ENCODE results near the gene RUFY4. TPM values are rescaled to one million over a fixed set of nuclear protein-coding genes. Genes with fewer than 3 reads are reported as not detected.
"Not testable (repeated sequence)": the region's sequence is repeated elsewhere in the genome, so short reads cannot be mapped to it uniquely, and the experiment has no call there.

RUFY4 gene
- total RNA-seq, 1 donor from 2014 or later: not detected

DNA sequence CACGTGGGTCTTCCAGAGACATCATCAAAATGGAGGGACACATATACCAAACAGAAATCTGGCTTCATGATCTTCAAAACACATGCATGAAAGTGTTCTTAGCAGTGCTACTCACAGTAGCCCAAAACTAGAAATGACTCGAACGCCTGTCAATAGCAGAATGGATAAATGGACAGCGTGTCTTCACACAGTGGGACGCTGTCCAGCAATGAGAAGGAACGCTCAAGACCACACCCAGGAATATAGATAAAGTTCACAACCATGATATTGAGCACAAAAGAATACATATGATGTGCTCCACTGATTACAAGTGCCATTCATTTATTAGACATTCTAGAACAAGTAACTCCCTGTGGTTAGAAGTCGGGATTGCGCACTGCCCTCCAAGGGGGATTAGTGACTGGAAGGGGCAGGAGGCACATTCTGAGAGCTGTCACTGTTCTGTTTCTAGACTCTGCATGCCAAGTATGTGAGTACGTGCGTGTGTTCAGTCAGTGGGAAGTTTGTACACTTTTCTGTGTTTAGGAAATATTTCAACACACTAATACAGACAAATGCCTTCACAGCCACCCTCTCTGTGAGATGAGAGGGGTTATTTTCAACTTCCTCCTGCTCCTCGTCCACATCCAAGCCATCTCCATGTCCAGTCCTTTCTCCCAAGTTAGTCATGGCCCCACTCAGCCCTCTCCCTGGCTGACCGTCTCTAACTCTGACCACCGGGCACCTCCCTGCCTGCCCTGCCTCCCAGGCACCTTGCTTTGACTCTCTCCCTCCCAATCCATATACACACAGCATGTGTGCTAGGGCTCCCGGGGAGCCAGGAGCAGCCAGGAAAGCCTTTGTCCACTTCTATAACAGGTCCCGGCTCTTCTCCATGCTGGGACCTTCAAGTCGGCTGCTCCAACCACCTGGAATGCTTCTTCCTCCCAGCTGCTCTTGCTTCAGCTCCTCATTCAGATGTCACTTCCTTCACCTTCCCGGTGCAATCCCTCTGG, 39.4 kb upstream of the RUFY4 start:
- ATAC-seq: no peak
- no peak for DNase-seq (ENCODE audit: missing footprints)
- intact Hi-C loops (cut with DNase I): no loop called here

DNA sequence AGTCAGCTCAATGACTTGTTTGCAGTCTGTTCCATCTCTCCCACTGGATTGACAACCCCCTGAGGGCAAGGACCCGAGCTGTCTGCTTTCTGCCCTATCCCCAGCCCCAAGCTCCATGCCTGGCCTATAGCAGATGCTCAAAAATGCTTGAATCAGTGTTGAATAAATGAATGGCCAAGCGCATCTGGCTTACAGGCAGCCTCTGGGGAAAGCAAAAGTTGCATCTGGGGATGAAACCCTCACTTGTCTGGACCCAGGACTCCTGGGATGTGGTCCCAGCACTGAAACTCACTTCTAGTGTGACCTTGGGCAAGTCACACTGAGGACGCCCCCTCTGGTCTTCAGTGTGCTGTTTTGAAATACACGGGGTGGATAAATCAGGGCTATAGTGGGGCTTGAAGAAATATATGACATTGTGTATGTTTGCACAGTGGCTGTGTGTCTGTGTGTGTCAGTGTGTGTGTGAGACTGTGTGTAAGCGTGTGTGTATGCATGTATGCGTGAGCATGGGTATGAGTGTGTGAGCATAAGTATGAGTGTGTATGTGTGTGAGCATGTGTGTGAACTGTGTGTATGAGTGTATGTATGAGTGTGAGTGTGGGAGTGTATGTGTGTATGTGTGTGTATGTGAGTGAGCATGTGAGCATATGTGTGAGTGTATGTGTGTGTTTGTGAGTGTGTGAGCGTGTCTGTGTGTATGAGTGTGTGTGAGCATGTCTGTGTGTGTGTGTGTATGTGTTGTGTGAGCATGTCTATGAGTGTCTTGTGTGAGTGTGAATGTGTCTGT, 38.5 kb upstream of the RUFY4 start:
- intact Hi-C loops (cut with DNase I): no loop called here
- DNase-seq (ENCODE audit: missing footprints): no peak

DNA sequence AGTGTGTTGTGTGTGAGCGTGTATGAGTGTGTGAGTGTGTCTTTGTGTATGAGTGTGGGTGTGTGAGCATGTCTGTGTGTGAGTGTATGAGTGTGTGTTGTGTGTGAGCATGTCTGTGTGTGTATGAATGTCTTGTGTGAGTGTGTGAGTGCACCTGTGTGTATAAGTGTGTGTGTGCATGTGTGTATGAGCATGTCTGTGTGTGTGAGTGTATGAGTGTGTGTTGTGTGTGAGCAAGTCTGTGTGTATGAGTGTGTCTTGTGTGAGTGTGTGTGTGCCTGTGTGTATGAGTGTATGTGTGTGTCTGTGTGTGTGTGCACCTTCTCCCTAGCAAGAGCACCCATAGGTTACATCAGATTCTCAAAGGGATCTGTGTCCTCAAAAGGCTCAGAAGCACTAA, 37.8 kb upstream of the RUFY4 start:
- no peak for DNase-seq (ENCODE audit: missing footprints)
- ATAC-seq: no peak
- intact Hi-C loops (cut with DNase I): no loop called here

More for the DNA sequence above, 38.5 kb upstream of the RUFY4 start:
- no peak for ATAC-seq

DNA sequence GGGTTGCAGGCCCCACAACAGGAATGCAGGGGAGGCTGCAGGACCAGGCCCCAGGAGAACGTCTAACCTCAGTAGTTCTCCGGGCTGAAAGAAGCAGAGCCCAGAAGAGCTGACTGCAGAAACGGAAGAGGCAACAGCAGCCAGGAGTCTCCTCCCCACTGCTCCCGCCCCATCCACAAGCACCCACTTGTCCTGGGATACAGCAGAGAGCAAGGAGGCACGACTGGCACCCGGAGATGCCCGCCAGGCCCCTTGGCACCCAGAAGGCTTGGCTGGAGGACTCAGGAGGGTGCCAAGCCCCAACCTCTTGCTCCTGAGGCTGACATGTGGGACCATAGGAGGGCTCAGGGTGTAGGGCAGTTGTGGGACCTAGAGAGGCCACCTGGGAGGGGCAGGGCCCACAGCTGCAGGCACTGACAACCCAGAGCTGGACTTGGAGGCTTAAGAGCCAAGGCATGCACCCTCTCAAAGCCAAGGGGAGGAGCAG, 37.2 kb upstream of the RUFY4 start:
- DNase-seq (ENCODE audit: missing footprints): no peak
- ATAC-seq: no peak
- intact Hi-C loops (cut with DNase I): no loop called here

DNA sequence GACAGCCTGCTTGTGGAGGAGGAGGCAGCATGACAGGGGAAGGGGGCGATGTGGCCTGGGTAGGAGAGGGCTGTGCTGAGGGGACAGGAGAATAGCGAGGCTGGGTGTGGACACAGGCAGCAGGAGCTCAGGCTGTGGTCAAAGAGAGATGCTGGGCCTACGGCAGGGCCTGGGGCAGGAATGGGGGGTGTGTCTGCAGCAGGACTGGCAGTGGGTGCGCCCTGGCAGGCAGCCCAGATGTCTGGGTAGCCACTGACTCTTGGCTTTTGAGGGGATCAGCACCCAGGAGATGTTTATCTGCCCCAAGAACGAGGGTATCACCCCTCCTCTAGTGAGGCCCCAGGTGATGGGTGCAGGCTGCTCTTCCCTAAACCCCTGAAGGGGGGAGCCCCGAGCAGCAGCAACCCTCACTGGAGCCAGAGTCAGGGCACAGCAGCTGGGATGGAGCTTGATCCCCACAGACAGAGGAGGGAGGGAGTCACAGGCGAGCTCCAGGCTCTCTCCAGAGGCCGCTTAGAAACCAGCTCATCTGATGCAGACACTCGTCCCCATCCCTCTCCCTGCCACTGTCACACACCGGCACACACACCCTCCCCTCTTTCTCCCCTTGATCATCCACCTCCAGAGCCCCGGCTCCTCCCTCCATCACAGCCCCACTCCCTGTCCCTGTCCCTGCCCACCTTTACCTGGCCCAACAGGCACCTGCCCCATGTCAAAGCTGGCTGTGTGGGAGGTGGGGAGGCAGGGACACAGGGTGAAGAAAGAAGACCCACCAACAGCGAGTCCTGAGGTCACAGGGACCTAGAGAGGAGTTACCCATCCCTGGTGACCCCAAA, 36.5 kb upstream of the RUFY4 start:
- DNase-seq (ENCODE audit: missing footprints) (no peak), ATAC-seq (no peak)
- intact Hi-C loops (cut with DNase I): no loop called here

DNA sequence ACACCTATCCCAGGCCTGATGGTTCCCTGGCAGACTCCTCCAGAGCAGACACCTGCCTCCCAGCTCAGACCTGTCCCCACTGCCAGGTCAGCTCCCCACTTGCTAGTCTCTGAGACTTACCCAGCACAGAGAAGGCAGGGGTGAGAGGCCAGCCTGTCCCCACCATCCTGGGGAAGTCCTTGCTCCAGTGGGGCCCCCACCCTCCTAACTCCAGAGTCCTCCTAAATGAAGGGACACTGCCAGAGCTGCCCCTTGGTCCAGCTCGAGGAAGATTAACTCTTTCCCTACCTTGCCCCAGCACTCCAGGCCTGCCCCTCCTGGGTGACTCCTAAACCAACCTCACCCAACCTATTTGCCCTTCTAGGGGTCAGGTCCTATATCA, 35.9 kb upstream of the RUFY4 start:
- intact Hi-C loops (cut with DNase I): no loop called here
- DNase-seq (ENCODE audit: missing footprints) (no peak), ATAC-seq (no peak)

DNA sequence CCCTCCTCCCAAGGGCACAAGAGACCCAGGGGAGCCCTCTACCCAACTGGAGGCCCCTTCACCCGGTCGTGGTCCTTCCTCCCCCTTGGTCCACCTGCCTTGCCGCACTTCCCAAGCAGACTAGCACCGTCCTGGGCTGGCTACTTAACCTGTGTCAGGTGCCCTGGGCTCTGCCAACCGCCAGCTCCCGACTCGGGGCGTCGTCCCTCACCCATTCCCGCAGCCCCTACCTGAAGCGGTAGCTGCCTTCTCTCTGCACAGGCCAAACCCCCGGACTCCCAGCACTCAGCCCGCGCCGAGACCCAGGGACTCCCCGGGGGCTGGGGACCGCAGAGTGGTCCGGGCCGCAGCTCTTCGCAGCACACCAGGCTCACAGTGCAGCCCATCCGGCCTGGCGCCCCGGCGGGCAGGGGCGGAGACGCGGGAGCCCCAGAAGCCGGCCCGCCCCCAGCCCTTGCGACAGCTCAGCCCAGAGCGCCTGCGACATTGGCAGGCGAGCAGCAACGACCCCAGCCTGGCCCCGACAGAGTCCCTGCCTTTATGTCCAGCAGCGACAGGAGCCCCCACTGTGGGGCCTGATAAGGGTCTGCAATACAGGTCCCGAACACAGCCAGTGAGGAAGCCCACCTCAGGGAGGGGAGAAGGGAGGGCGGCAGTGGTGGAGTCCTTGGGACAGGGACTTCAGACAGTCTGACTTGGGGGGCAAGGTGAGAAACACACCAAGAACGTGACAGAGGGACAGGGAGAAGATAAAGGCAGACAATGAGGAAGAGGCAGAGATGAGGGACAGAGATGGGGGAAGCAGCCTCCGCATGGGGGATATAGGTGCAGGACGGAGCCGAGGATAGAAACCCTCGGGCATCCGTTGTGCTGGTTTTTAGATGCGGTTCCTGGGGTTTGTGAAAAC, 35.2 kb upstream of the RUFY4 start:
- intact Hi-C loops (cut with DNase I): loop anchor here (2.0 kb wide), 2 partner anchors 45 to 247 kb away; no protein-coding TSS in a partner anchor
- no peak for DNase-seq (ENCODE audit: missing footprints)
- no peak for ATAC-seq

DNA sequence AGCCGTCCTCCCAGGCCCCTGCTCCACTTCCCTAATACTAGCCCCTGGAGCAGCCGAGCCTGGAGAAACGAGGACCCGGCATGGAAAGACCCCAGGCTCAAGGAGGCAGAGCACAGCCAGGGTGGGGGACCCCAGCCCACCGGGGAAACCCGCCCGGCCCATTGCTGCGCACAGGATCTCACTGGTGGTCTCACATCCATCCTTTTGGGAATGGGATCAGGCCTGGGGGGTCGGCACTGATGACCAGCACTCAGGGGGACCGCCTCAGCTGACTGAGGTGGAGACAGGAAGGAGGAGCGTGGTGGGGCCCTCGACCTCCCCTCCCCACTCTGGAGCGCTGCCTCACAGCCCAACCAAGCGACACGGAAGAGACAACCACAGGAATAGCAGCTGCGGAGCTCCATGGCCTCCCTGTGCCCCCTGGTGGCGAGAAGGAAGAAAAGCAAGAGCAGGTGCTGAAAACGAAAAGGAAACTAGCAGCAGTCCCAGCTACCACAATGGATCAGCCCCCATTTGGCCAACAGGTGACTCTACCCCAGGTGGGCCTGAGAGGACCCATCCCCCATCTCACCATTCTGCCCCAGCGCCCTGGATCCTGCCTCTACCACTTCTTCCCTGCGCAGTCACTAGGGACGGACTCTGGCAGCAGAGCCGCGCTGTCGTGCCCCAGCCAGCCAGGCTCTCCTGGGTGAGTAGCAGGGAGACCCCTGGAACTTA, 34.4 kb upstream of the RUFY4 start:
- DNase-seq (ENCODE audit: missing footprints) (peak; percentile 85), ATAC-seq (peak; percentile 83)
- intact Hi-C loops (cut with DNase I): loop anchor here (2.0 kb wide), 2 partner anchors 46 to 248 kb away; no protein-coding TSS in a partner anchor

DNA sequence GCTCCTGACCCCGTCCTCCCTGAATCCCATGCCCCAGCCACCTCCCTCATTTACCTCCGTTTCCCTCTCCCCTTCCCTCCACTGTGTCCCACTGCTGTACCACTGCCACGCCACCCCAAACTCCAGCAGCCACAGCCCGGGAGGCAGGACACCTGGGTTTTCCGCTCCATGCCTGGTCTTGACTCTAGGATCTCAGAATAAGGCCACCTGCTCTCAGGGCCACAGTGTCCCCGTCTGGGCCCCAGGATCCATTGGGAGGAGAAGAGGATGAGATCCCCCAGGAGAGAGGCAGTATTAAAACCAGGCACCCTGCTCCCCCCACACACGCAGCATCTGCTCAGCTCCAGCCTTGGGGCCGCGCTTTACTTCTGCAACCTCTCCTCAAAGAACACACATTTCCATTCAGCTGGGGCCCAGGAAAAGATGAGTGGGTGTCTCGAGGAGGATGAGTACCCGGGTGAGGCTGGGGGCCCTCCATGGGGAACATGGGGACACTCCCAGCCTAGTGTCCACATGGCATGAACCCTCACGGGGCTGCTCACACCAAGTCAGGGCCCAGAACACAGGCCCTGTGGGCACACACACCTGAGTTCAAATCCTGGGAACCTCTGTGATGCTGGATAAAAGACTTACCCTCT, 33.5 kb upstream of the RUFY4 start:
- intact Hi-C loops (cut with DNase I): loop anchor here (2.0 kb wide), 2 partner anchors 47 to 249 kb away; no protein-coding TSS in a partner anchor

DNA sequence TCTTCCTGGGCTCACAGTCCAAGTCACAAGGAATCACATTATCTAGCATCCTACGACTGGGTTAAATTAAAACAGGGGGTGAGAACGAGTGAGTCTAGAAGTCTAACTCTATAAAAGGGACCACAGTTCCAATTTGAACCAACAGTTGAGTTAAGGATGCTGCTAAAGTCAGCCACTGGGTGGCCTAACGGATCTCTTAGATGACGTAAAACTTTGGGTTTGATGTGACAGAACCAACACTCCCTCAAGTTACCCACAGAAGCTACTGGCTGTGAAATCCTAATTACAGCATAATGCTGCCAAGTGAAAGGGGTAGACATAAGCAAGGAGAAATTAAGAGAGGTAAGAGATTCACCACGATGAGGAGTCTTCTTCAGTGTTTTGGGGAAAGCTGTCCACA, 32.7 kb upstream of the RUFY4 start:
- ATAC-seq (no peak), DNase-seq (ENCODE audit: missing footprints) (no peak)
- intact Hi-C loops (cut with DNase I): no loop called here

More for the DNA sequence above, 33.5 kb upstream of the RUFY4 start:
- DNase-seq (ENCODE audit: missing footprints) (no peak), ATAC-seq (no peak)

DNA sequence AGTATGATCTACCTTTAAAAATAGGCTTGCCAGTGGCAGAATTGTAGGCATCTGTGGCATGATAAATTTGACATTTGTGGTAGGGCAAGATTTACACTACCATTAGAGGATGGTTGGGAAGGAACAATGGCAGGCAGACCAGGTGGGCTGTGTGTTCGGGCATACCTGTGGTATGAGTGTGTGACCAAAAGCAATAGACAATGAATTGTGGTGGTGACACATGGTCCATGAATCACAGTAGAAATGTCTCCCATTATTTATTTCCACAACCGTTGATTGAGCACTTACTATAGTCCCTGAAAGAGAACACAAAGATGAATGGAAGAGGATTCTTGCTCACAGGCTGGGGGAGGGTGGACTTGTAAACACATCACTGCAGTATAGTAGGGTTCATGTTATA, 29.9 kb upstream of the RUFY4 start:
- intact Hi-C loops (cut with DNase I): no loop called here
- no peak for DNase-seq (ENCODE audit: missing footprints)

DNA sequence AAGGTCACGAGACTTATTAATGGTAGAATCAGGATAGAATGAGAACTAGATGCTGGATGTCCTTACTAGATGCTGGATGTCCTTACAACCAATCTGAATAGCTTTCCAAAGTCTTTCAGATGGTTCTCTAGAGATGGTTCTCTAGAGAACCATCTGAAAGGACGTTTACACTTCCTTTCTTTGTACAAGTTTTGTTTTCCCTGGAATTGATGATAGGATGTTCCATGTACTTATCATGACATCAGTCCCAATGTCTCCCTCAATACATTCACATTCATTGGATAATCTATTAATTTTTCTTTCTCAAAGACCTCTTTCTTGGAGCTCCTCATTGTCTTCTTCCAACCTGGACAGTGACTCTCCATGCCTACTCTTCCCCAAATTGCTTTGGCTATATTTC, 28.2 kb upstream of the RUFY4 start:
- intact Hi-C loops (cut with DNase I): no loop called here
- DNase-seq (ENCODE audit: missing footprints) (no peak), ATAC-seq (no peak)

More for the DNA sequence above, 29.9 kb upstream of the RUFY4 start:
- no peak for ATAC-seq

DNA sequence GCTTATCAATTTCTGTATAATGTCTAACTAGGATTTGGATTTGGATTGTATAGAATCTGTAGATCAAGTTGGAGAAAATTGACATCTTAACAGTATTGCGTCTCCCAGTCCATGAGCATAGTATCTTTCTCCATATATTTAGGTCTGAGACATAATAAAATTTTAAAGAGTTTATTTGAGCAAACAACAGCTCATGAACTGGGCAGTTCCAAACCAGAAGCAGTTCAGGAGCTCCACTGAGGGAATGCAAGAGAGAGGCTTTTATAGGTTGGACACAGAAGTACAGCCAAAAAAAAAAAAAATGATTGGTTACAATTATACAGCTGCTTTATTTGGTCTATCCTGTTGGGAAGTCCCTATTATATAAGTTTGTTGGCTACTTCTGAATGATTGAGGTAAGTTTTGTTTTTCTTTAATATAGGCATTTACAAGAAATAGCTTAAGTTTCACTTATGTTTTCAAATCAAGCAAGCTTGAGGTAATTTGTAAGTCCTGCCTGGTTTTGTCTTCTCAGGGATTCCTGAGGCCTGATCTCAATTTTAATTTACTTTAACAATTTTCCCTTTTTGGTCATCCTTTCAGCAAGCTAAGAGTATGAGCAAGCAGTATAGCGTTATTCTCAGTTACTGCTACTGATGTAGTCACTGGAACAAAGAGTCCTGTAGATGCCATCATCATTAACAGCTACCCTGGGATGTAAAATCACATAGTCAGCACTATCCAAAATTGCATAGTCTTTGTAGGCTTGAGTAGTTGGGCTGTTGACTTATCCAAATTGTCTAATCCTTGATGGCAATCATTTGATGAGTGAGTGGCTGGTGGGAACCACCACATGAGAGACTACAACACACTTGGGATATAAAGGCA, 27.5 kb upstream of the RUFY4 start:
- intact Hi-C loops (cut with DNase I): no loop called here
- DNase-seq (ENCODE audit: missing footprints): no peak
- no peak for ATAC-seq

DNA sequence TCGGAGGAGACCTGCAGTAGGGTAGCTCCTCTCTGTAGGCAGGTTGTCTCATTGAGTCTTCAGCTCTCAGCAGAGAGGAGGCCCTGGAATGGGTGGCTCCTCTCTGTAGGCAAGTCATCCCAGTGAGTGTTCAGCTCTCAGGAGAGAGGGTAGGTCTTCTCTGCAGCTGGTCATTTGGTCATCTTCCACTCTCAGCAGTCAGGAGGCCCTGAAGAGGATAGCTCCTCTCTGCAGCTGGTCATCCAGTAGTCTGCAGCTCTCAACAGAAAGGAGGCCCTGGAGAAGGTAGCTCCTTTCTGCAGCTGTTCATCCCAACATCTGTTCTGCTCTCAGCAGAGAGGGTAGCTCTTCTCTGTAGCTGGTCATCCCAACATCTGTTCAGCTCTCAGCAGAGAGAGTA, 26.0 kb upstream of the RUFY4 start:
- intact Hi-C loops (cut with DNase I): no loop called here
- DNase-seq (ENCODE audit: missing footprints) (no peak), ATAC-seq (no peak)

DNA sequence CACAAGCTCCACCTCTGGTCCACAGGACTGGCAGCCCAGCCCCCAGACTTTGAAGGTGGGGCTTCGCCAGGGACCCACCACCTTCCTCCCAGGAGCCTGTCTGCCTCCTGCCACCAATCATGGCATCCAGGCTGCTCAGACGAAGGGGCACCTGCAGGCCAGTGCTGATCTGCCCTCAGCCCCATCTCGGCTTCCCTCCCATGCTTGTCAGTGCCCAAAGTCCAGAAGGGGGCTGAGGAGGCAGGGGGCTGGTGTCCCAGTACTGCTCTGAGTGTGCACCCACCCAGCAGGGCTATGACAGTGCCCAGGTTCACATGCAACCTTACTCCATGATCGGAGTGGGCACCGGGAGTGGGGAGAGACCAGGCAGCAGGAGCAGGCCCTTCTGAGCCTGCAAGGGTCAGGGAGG, 25.3 kb upstream of the RUFY4 start:
- no peak for ATAC-seq
- intact Hi-C loops (cut with DNase I): no loop called here
- DNase-seq (ENCODE audit: missing footprints): no peak

DNA sequence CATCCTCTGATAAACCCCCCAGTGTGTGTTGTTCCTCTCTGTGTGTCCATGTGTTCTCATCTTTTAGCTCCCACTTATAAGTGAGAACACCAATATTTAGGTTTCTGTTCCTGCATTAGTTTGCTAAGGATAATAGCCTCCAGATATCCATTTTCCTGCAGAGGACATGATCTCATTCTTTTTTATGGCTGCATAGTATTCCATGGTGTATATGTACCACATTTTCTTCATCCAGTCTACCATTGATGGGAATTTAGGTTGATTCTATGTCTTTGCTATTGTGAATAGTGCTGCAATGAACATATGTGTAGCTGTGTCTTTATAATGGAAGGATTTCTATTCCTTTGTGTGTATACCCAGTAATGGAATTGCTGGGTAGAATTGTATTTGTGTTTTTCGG, 24.5 kb upstream of the RUFY4 start:
- intact Hi-C loops (cut with DNase I); ATAC-seq; DNase-seq (ENCODE audit: missing footprints): not testable (repeated sequence)

Measured in Right ventricle myocardium inferior (tissue), 1 donor.